ENCODE measurements around the gene LBP.
"Not testable (repeated sequence)": the region's sequence is repeated elsewhere in the genome, so short reads cannot be mapped to it uniquely, and the experiment has no call there.

The LBP gene

DNA sequence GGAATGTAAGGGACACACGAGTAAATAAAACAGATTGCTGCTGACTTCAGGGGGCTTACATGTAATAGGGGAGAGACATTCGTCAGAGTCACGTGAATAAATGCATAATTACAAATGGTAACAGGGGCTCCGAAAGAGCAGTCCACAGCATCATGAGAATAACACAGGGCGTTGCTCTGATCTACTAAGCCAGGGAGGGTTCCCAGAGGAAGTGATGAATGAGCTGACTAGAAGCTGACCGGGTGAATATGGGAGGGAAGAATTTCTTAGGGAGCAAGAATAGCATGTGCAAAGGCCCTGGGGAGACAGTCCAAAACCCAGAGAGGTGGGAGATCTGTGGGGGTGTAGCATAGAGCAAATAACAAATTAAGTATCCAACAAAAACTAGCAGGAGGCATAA is 39.9 kb upstream of the LBP start:
- H3K27me3 ChIP-seq (ENCODE audit: control insufficient read depth, insufficient read depth, low read length, poor library complexity, severe bottlenecking) = no peaks in the 10 kb centered on the region
- H3K4me3 ChIP-seq (ENCODE audit: insufficient read depth, low read depth, low read length) = no peak overlapping the region
- H3K27ac ChIP-seq (ENCODE audit: insufficient read depth, low read depth, low read length, poor library complexity, severe bottlenecking) = no peak overlapping the region
- no peaks in the 10 kb centered on the region for H3K9me3 ChIP-seq (ENCODE audit: control insufficient read depth, low read length)
- 91 to 94% methylated on average over 6 of the region's 6 CpGs for WGBS, 2 experiments
- H3K36me3 ChIP-seq (ENCODE audit: control insufficient read depth, insufficient read depth, low read length) = no peaks in the 10 kb centered on the region
- H3K4me1 ChIP-seq (ENCODE audit: control insufficient read depth, insufficient read depth, low read length) = peaks cover 4% of the 10 kb centered on the region

DNA sequence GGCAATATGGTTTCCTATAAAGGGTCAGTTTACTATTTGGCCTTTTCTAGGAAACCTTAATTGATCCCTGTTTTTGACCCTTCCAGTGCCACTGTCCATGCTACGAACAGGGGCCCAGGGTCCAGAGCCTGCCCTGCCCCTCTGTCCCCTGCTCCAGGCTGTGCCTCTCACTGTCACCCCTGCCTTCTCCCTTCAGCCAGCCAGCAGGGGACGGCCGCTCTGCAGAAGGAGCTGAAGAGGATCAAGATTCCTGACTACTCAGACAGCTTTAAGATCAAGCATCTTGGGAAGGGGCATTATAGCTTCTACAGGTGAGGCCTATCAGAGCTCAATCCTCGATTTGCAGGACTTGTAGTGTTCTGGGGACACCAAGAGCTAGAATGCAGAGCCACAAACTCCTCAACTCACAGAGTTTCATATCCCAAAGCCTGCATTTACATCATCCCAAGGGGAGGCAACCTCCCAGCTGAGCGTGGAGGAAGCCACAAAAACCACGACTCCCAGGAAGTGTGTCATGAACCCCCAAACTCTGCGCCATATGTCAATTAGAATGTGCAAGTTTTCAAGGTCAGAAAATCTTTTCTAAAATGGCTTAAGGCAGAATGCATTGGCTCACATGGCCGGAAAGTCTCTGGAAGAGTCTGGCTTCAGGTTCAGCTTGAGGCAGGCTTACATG is 38.8 kb upstream of the LBP start:
- Histone ChIP-seq H3K27me3 (ENCODE audit: control insufficient read depth, insufficient read depth, low read length, poor library complexity, severe bottlenecking) (no peaks in the 10 kb centered on the region), H3K4me3 (ENCODE audit: insufficient read depth, low read depth, low read length) (no peak overlapping the region), H3K9me3 (ENCODE audit: control insufficient read depth, low read length) (no peaks in the 10 kb centered on the region), H3K27ac (ENCODE audit: insufficient read depth, low read depth, low read length, poor library complexity, severe bottlenecking) (no peak overlapping the region), H3K36me3 (ENCODE audit: control insufficient read depth, insufficient read depth, low read length) (no peaks in the 10 kb centered on the region), H3K4me1 (ENCODE audit: control insufficient read depth, insufficient read depth, low read length) (peaks cover 4% of the 10 kb centered on the region)
- WGBS, 2 experiments = 82 to 88% methylated on average over 8 of the region's 8 CpGs

DNA sequence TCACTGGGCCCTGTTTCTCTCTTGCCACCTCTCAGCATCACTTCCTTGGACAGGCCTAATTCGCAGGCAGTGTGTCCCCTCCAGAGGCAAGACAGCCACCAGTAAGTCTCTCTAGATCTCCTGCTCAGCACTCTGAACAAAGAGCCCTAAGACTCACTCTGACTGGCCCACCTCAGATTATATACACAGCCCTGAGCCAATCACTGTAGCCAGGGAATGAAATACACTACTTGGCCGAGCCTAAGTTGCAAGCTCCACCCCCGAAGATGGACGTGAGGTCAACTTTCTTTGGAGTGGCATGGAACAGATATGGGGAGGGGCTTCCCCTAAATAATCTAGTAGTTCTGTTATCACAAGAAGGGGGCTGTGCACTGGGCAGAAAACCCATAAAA is 38.2 kb upstream of the LBP start:
- no peaks in the 10 kb centered on the region for H3K27me3 ChIP-seq (ENCODE audit: control insufficient read depth, insufficient read depth, low read length, poor library complexity, severe bottlenecking)
- WGBS, 2 experiments = 74 to 78% methylated on average over 4 of the region's 4 CpGs
- H3K9me3 ChIP-seq (ENCODE audit: control insufficient read depth, low read length) = no peaks in the 10 kb centered on the region
- no peak overlapping the region for H3K4me3 ChIP-seq (ENCODE audit: insufficient read depth, low read depth, low read length)
- H3K36me3 ChIP-seq (ENCODE audit: control insufficient read depth, insufficient read depth, low read length) = no peaks in the 10 kb centered on the region
- no peak overlapping the region for H3K27ac ChIP-seq (ENCODE audit: insufficient read depth, low read depth, low read length, poor library complexity, severe bottlenecking)
- peaks cover 4% of the 10 kb centered on the region for H3K4me1 ChIP-seq (ENCODE audit: control insufficient read depth, insufficient read depth, low read length)

GRCh38 chr20:38308447-38308846 is 37.8 kb upstream of the LBP start:
- WGBS, 2 experiments = 60 to 65% methylated on average over 1 of the region's 1 CpG
- Histone ChIP-seq H3K9me3 (ENCODE audit: control insufficient read depth, low read length) (no peaks in the 10 kb centered on the region), H3K27me3 (ENCODE audit: control insufficient read depth, insufficient read depth, low read length, poor library complexity, severe bottlenecking) (no peaks in the 10 kb centered on the region), H3K27ac (ENCODE audit: insufficient read depth, low read depth, low read length, poor library complexity, severe bottlenecking) (no peak overlapping the region), H3K36me3 (ENCODE audit: control insufficient read depth, insufficient read depth, low read length) (no peaks in the 10 kb centered on the region), H3K4me3 (ENCODE audit: insufficient read depth, low read depth, low read length) (no peak overlapping the region), H3K4me1 (ENCODE audit: control insufficient read depth, insufficient read depth, low read length) (peaks cover 4% of the 10 kb centered on the region)

DNA sequence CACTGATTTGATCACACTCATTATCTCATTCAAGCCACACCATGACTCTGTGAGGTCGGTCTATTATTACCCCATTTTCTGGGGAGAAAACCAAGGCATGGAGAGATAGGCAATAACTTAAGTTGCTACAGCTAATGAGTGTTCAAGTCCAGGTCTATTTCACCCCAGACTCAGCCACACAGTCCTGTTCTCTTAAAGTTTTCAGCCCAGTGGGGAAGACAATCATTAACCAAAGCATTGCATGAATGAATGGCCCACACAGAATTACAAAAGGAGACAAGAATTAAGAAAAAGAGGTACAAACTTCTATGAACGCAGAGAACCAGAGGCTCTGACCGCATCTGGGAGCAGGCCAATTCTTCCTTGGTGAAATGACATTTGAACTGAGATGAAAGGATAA is 35.2 kb upstream of the LBP start:
- 87 to 91% methylated on average over 3 of the region's 3 CpGs for WGBS, 2 experiments
- Histone ChIP-seq H3K27me3 (ENCODE audit: control insufficient read depth, insufficient read depth, low read length, poor library complexity, severe bottlenecking) (no peaks in the 10 kb centered on the region), H3K4me1 (ENCODE audit: control insufficient read depth, insufficient read depth, low read length) (peaks cover 4% of the 10 kb centered on the region), H3K9me3 (ENCODE audit: control insufficient read depth, low read length) (no peaks in the 10 kb centered on the region), H3K36me3 (ENCODE audit: control insufficient read depth, insufficient read depth, low read length) (no peaks in the 10 kb centered on the region), H3K27ac (ENCODE audit: insufficient read depth, low read depth, low read length, poor library complexity, severe bottlenecking) (no peak overlapping the region), H3K4me3 (ENCODE audit: insufficient read depth, low read depth, low read length) (no peak overlapping the region)

DNA sequence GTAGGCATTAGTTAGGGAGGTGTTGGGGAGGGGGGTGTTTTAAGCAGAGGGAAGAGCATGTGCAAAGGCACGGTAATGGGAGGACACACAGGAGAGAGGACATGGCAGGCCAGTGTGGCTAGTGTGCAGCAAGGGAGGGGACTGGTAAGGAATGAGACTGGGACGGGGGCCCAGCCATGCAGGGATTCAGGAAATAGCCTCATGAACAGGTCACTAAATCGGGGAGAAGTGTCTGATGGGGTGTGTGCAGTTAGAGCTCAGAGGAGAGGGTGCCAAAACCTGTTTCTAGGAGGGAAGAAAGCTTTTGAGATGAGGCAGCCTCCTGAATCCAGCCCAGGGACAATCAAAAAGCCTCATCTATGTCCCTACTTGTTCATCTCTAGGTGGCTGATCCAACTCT is 34.8 kb upstream of the LBP start:
- WGBS, 2 experiments = 89 to 94% methylated on average over 3 of the region's 3 CpGs
- Histone ChIP-seq H3K9me3 (ENCODE audit: control insufficient read depth, low read length) (no peaks in the 10 kb centered on the region), H3K27me3 (ENCODE audit: control insufficient read depth, insufficient read depth, low read length, poor library complexity, severe bottlenecking) (no peaks in the 10 kb centered on the region)

DNA sequence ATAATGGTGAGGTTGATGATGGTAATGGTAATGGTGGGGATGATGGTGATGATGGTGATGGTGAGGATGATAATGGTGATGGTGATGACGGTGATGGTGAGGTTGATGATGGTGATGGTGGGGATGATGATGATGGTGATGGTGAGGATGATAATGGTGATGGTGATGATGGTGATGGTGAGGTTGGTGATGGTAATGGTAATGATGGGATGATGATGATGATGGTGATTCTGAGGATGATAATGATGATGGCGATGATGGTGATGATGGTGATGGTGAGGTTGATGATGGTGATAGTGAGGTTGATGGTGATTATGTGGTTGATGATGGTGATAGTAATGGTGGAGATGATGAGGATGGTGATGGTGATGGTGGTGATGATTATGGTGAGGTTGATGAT is 32.6 kb upstream of the LBP start:
- H3K4me3 ChIP-seq (ENCODE audit: insufficient read depth, low read depth, low read length) = no peak overlapping the region
- H3K36me3 ChIP-seq (ENCODE audit: control insufficient read depth, insufficient read depth, low read length) = no peaks in the 10 kb centered on the region
- WGBS, 2 experiments = 93 to 98% methylated on average over 2 of the region's 2 CpGs
- H3K27me3 ChIP-seq (ENCODE audit: control insufficient read depth, insufficient read depth, low read length, poor library complexity, severe bottlenecking) = no peaks in the 10 kb centered on the region
- no peaks in the 10 kb centered on the region for H3K4me1 ChIP-seq (ENCODE audit: control insufficient read depth, insufficient read depth, low read length)
- H3K9me3 ChIP-seq (ENCODE audit: control insufficient read depth, low read length) = no peaks in the 10 kb centered on the region
- H3K27ac ChIP-seq (ENCODE audit: insufficient read depth, low read depth, low read length, poor library complexity, severe bottlenecking) = no peak overlapping the region

More for the DNA sequence above, 34.8 kb upstream of the LBP start:
- no peaks in the 10 kb centered on the region for H3K36me3 ChIP-seq (ENCODE audit: control insufficient read depth, insufficient read depth, low read length)
- no peak overlapping the region for H3K4me3 ChIP-seq (ENCODE audit: insufficient read depth, low read depth, low read length)
- peaks cover 4% of the 10 kb centered on the region for H3K4me1 ChIP-seq (ENCODE audit: control insufficient read depth, insufficient read depth, low read length)
- no peak overlapping the region for H3K27ac ChIP-seq (ENCODE audit: insufficient read depth, low read depth, low read length, poor library complexity, severe bottlenecking)

- not testable (repeated sequence) for H3K36me3 ChIP-seq (ENCODE audit: control insufficient read depth, insufficient read depth, low read length); H3K4me3 ChIP-seq (ENCODE audit: insufficient read depth, low read depth, low read length)
- 93 to 98% methylated on average over 1 of the region's 1 CpG for WGBS, 2 experiments
Measured at GRCh38 chr20:38314350-38314749, 31.9 kb upstream of the LBP start.

DNA sequence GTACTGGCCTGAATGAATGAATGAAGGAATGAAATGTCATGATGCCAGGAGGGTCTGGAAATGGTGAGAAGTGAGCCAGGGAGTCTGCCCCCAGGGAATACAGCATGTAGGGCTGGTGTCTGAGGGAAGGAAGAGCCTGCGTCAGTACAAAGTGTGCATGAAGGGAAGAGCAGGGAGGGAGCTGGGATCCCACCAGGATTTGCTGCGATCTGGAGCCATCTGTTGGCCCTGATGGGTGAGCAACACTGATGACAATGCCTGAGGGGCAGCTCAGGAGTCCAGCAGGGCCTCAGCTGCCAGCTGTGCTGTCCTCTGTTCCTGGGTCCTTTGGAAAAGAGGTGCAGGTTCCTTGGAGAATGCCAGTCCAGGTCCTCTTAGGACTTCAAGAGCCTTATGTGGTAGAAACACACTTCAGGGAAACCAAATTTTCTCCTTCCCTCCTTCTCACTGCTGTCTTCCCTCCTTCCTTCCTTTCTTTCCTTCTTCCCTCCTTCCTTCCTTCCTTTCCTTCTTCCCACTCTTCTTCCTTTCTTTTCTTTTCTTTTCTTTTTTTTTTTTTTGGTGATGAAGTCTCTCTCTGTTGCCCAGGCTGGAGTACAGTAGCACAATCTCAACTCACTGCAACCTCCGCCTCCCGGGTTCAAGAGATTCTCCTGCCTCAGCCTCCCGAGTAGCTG is 30.9 kb upstream of the LBP start:
- no peak overlapping the region for H3K27ac ChIP-seq (ENCODE audit: insufficient read depth, low read depth, low read length, poor library complexity, severe bottlenecking)
- no peak overlapping the region for H3K4me3 ChIP-seq (ENCODE audit: insufficient read depth, low read depth, low read length)
- H3K9me3 ChIP-seq (ENCODE audit: control insufficient read depth, low read length) = no peaks in the 10 kb centered on the region
- 71 to 81% methylated on average over 5 of the region's 5 CpGs for WGBS, 2 experiments
- no peaks in the 10 kb centered on the region for H3K27me3 ChIP-seq (ENCODE audit: control insufficient read depth, insufficient read depth, low read length, poor library complexity, severe bottlenecking)
- H3K4me1 ChIP-seq (ENCODE audit: control insufficient read depth, insufficient read depth, low read length) = no peaks in the 10 kb centered on the region
- H3K36me3 ChIP-seq (ENCODE audit: control insufficient read depth, insufficient read depth, low read length) = no peaks in the 10 kb centered on the region

More at GRCh38 chr20:38314350-38314749, 31.9 kb upstream of the LBP start:
- not testable (repeated sequence) for H3K27me3 ChIP-seq (ENCODE audit: control insufficient read depth, insufficient read depth, low read length, poor library complexity, severe bottlenecking); H3K9me3 ChIP-seq (ENCODE audit: control insufficient read depth, low read length); H3K4me1 ChIP-seq (ENCODE audit: control insufficient read depth, insufficient read depth, low read length); H3K27ac ChIP-seq (ENCODE audit: insufficient read depth, low read depth, low read length, poor library complexity, severe bottlenecking)

DNA sequence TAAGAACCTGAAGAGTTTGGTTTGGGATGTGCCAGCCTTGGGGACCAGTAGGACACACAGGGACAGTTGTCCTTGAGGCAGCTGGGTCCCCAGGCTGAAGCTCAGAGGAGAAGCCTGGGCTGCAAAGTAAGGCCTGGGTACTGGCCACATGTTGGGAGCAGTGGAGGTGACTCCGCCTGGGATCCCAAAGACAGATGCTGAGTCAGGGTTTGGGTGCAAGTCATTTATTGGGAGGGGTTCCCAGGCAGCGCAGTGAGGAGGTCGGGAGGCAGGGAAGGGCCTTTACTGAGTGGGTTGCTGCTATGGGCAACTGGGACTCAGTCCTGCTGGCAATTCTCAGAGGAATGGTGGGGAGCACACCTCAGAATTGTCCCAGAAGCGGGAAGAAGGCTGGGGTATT is 29.9 kb upstream of the LBP start:
- Histone ChIP-seq H3K27ac (ENCODE audit: insufficient read depth, low read depth, low read length, poor library complexity, severe bottlenecking) (no peak overlapping the region), H3K4me1 (ENCODE audit: control insufficient read depth, insufficient read depth, low read length) (no peaks in the 10 kb centered on the region), H3K27me3 (ENCODE audit: control insufficient read depth, insufficient read depth, low read length, poor library complexity, severe bottlenecking) (no peaks in the 10 kb centered on the region), H3K36me3 (ENCODE audit: control insufficient read depth, insufficient read depth, low read length) (no peaks in the 10 kb centered on the region), H3K4me3 (ENCODE audit: insufficient read depth, low read depth, low read length) (no peak overlapping the region), H3K9me3 (ENCODE audit: control insufficient read depth, low read length) (no peaks in the 10 kb centered on the region)
- 92% methylated on average over 4 of the region's 4 CpGs for WGBS, 2 experiments

All from ectodermal cell (in vitro differentiated cells).